ENCODE results near the gene SLC9C2.
"Not testable (repeated sequence)": the region's sequence is repeated elsewhere in the genome, so short reads cannot be mapped to it uniquely, and the experiment has no call there.

- TF ChIP-seq CTCF (IDR thresholded peaks at IDR 0.05; ENCODE audit: insufficient read depth, low read length, poor library complexity, severe bottlenecking); EZH2phosphoT487 (conservative IDR thresholded peaks at IDR 0.05; ENCODE audit: low read length): not testable (repeated sequence)
These were observed 128.0 kb downstream of the SLC9C2 start for GRCh38 chr1:173474780-173475421.
